H1 (cell line): Measurements from ENCODE around the gene RBM24. TPM values are rescaled to one million over a fixed set of nuclear protein-coding genes. Genes with fewer than 3 reads are reported as not detected.
A peak's percentile ranks its signal among the peaks of the same experiment; 100 is the strongest.
"Not testable (repeated sequence)": the region's sequence is repeated elsewhere in the genome, so short reads cannot be mapped to it uniquely, and the experiment has no call there.

Experiments used
- CTCF ChIA-PET: fragments of 300-600 bp; sonication (Branson Sonifier 250); formaldehyde crosslinking; loops from one replicate; lab custom pipeline; 2021; ENCODE audit not compliant: partially characterized antibody; lab: Charles Lee
- POLR2A ChIA-PET: fragments of 300-600 bp; sonication (Branson Sonifier 250); formaldehyde crosslinking; loops from one replicate; lab custom pipeline; 2021; ENCODE audit warnings: inconsistent platforms; ENCODE audit not compliant: partially characterized antibody; lab: Charles Lee
- DNase-seq, 2 experiments: peaks; one replicate each; pipeline versions ENCODE4 v3.0.0 to v3.0.0-alpha.2; 2010 to 2022; ENCODE audit warnings: low spot score in 2 of 2, low read depth in 1 of 2, mixed read lengths in 1 of 2
- FAIRE-seq: peaks from 2 replicates; lab custom pipeline; 2011; peaks lifted over from hg19 to GRCh38; lab: Jason Lieb, UNC
- H2AFZ ChIP-seq: 2 replicates; pipeline ENCODE4 v1.8.1; 2012; ENCODE audit warnings: low read length, inconsistent platforms
- H2AK5ac ChIP-seq: 2 replicates; pipeline ENCODE4 v1.6.1; 2013; ENCODE audit warnings: low read depth, low read length
- H2BK120ac ChIP-seq: replicated peaks from 2 replicates; pipeline ENCODE3; 2013; ENCODE audit warnings: low read depth, low read length, inconsistent platforms
- H2BK12ac ChIP-seq: 2 replicates; pipeline ENCODE4 v1.6.1; 2013; ENCODE audit warnings: low read depth, low read length
- H2BK15ac ChIP-seq: 2 replicates; pipeline ENCODE4 v1.6.1; 2013; ENCODE audit warnings: low read length
- H2BK20ac ChIP-seq: 2 replicates; pipeline ENCODE4 v1.6.1; 2013; ENCODE audit warnings: low read length
- H2BK5ac ChIP-seq: 2 replicates; pipeline ENCODE4 v1.6.1; 2013; ENCODE audit warnings: low read depth, low read length
- H3K14ac ChIP-seq: 2 replicates; pipeline ENCODE4 v1.6.1; 2013; ENCODE audit warnings: inconsistent platforms; ENCODE audit not compliant: insufficient read length
- H3K18ac ChIP-seq: 2 replicates; pipeline ENCODE4 v1.6.1; 2013; ENCODE audit warnings: low read length; ENCODE audit errors: extremely low read depth
- H3K23ac ChIP-seq: 2 replicates; pipeline ENCODE4 v1.6.1; 2013; ENCODE audit warnings: inconsistent platforms; ENCODE audit not compliant: insufficient read length
- H3K23me2 ChIP-seq: 2 replicates; pipeline ENCODE4 v1.6.1; 2013; ENCODE audit warnings: low read depth, low read length
- H3K27ac ChIP-seq: 2 replicates; pipeline ENCODE4 v1.6.1; 2011; ENCODE audit warnings: low read depth, low read length, inconsistent platforms
- H3K27me3 ChIP-seq, 4 experiments: replicated peaks in 1 of 4; 1 replicate in 1 of 4; 2 replicates in 3 of 4; pipeline versions ENCODE4 v1.6.1 to v1.8.1; 2011 to 2013; ENCODE audit warnings: low read length in 3 of 4, mild to moderate bottlenecking in 3 of 4, inconsistent platforms in 2 of 4, mixed read lengths in 2 of 4, moderate library complexity in 1 of 4; ENCODE audit not compliant: control insufficient read depth in 3 of 4, insufficient read depth in 3 of 4; ENCODE audit errors: extremely low read depth in 1 of 4
- H3K36me3 ChIP-seq, 4 experiments: 2 replicates each; pipeline versions ENCODE4 v1.6.1 to v1.8.1; 2011 to 2013; ENCODE audit warnings: mild to moderate bottlenecking in 4 of 4, low read length in 3 of 4, moderate library complexity in 2 of 4, control low read depth in 1 of 4, inconsistent platforms in 1 of 4; ENCODE audit not compliant: insufficient read depth in 4 of 4, control insufficient read depth in 2 of 4
- H3K4ac ChIP-seq: replicated peaks from 2 replicates; pipeline ENCODE3; 2013; ENCODE audit warnings: low read length, low read depth, mixed read lengths, inconsistent platforms; ENCODE audit not compliant: insufficient read length
- H3K4me1 ChIP-seq, 4 experiments: replicated peaks in 1 of 4; 1 replicate in 1 of 4; 2 replicates in 3 of 4; pipeline versions ENCODE4 v1.6.1 to v1.8.1; 2011 to 2013; ENCODE audit warnings: low read length in 3 of 4, inconsistent platforms in 2 of 4, mixed read lengths in 1 of 4; ENCODE audit not compliant: insufficient read depth in 4 of 4, control insufficient read depth in 3 of 4
- H3K4me2 ChIP-seq, 2 experiments: 2 replicates each; pipeline versions ENCODE4 v1.6.1 to v1.8.1; 2011 to 2013; ENCODE audit warnings: low read depth in 2 of 2, low read length in 2 of 2, control low read depth in 1 of 2, inconsistent platforms in 1 of 2, mild to moderate bottlenecking in 1 of 2; ENCODE audit not compliant: insufficient read depth in 1 of 2
- H3K4me3 ChIP-seq, 4 experiments: fragments of 200-600, 300-600 bp in 1 of 4; sonication (generic), shearing (Covaris generic), sonication (Bioruptor Twin) in 1 of 4; 2 replicates each; pipeline versions ENCODE4 v1.5.1 to v1.8.1; 2011 to 2016; ENCODE audit warnings: low read length in 4 of 4, low read depth in 3 of 4, control low read depth in 2 of 4, inconsistent platforms in 2 of 4, mild to moderate bottlenecking in 2 of 4, mixed read lengths in 1 of 4, moderate library complexity in 1 of 4; ENCODE audit not compliant: insufficient read depth in 2 of 4; ENCODE audit errors: extremely low read depth in 1 of 4
- H3K56ac ChIP-seq: replicated peaks from 2 replicates; pipeline ENCODE3; 2013; ENCODE audit warnings: low read depth, mild to moderate bottlenecking, mixed read lengths, low read length, inconsistent platforms; ENCODE audit not compliant: insufficient read length
- H3K79me1 ChIP-seq: 2 replicates; pipeline ENCODE4 v1.6.1; 2013; ENCODE audit warnings: low read depth, low read length, control low read depth
- H3K79me2 ChIP-seq, 2 experiments: 2 replicates each; pipeline versions ENCODE4 v1.6.1 to v1.8.1; 2012 to 2013; ENCODE audit warnings: low read length in 2 of 2, mild to moderate bottlenecking in 2 of 2, inconsistent platforms in 1 of 2; ENCODE audit not compliant: insufficient read depth in 2 of 2, control insufficient read depth in 1 of 2
- H3K9ac ChIP-seq, 4 experiments: replicated peaks in 1 of 4; 1 replicate in 1 of 4; 2 replicates in 3 of 4; pipeline versions ENCODE4 v1.6.1 to v1.8.1; 2011 to 2013; ENCODE audit warnings: low read depth in 3 of 4, low read length in 3 of 4, control low read depth in 2 of 4, mild to moderate bottlenecking in 2 of 4, moderate library complexity in 2 of 4, inconsistent platforms in 1 of 4; ENCODE audit errors: extremely low read depth in 1 of 4
- H3K9me3 ChIP-seq, 2 experiments: 2 replicates each; pipeline versions ENCODE4 v1.6.1 to v1.8.1; 2012 to 2013; ENCODE audit warnings: mild to moderate bottlenecking in 2 of 2, moderate library complexity in 2 of 2, control low read depth in 1 of 2, inconsistent platforms in 1 of 2, low read depth in 1 of 2, low read length in 1 of 2, mixed read lengths in 1 of 2; ENCODE audit not compliant: insufficient read depth in 2 of 2
- H4K20me1 ChIP-seq, 2 experiments: replicated peaks in 1 of 2; 2 replicates each; pipeline versions ENCODE3 to v1.8.1; 2011 to 2013; ENCODE audit warnings: inconsistent platforms in 2 of 2, low read length in 2 of 2, mild to moderate bottlenecking in 1 of 2; ENCODE audit not compliant: insufficient read depth in 2 of 2, control insufficient read depth in 1 of 2
- H4K5ac ChIP-seq: 2 replicates; pipeline ENCODE4 v1.6.1; 2013; ENCODE audit warnings: low read length, low read depth, mixed read lengths, inconsistent platforms; ENCODE audit not compliant: insufficient read length
- H4K8ac ChIP-seq: 2 replicates; pipeline ENCODE4 v1.8.0; 2013; ENCODE audit warnings: mild to moderate bottlenecking, moderate library complexity, low read length, inconsistent platforms; ENCODE audit not compliant: insufficient read depth; ENCODE audit errors: extremely low read depth
- H4K91ac ChIP-seq: replicated peaks from 2 replicates; pipeline ENCODE3; 2013; ENCODE audit warnings: low read length, mixed read lengths, inconsistent platforms; ENCODE audit not compliant: insufficient read length
- WGBS, 2 experiments: shearing (Covaris generic) in 1 of 2; methylation state at CpG; one replicate each; pipeline versions ENCODE4 v1.1.6 to v1.1.7; 2013 to 2015; ENCODE audit warnings: low lambda C conversion rate in 2 of 2, mixed read lengths in 2 of 2, inconsistent platforms in 1 of 2, low coverage in 1 of 2, missing lambda C conversion rate in 1 of 2; ENCODE audit not compliant: insufficient replicate concordance in 2 of 2, insufficient coverage in 1 of 2, insufficient read length in 1 of 2; ENCODE audit errors: extremely low coverage in 1 of 2, missing lambda C conversion rate in 1 of 2; 5-methylcytosine and 5-hydroxymethylcytosine counted together
- polyA plus RNA-seq, 7 experiments: library from polyadenylated mRNA; depleted of rRNA in 3 of 7; stranded (reverse) in 5 of 7; unstranded in 2 of 7; fragments of >200 nt in 5 of 7; fragments of 200-250 nt in 2 of 7; gene quantifications; 1 replicate in 5 of 7; 2 replicates in 1 of 7; 4 replicates in 1 of 7; pipeline versions ENCODE4 v1.2.1 to v1.2.3, GENCODE V29; 2011 to 2013; ENCODE audit warnings: missing spikeins in 2 of 7, mixed read lengths in 2 of 7
- total RNA-seq: library from RNA; stranded (reverse); fragmentation: NEBNext Ultra II Directional; extraction: Animal tissue kit (Norgen Biotek cat#: 25700); gene quantifications from 2 replicates; pipeline ENCODE4 v1.2.1, GENCODE V29; 2021

Gene RBM24
- total and polyA plus RNA-seq, 2 of the 8 experiments (the other 6 are each of a cell fraction or from before 2014, with no cell fraction given) = 0.52 to 2.6 TPM

DNA sequence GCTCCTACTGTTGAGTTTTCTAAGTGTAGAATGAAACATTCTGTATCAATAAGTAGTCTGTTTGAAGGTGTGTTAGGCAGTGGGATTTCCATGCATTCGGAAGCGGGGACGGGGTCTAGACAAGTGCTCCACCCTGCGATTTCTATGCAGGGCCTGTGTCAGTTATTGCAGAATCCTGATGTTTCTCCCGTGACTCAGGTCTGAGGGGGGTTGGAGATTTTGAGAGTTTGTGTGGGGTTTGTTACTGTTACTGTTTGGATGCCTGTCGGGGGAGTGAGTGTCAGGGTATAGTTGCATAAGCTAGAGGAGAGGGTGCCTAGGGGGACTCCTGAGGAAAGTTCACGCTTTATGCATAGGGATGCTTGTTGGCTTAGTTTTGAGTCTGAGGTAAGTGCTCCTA is 39.1 kb downstream of the RBM24 start:
- H4K8ac ChIP-seq, H3K36me3 ChIP-seq, H3K23me2 ChIP-seq, H3K27ac ChIP-seq, H3K79me1 ChIP-seq, H3K4me2 ChIP-seq, H2AFZ ChIP-seq, H4K5ac ChIP-seq, H3K14ac ChIP-seq, H2BK20ac ChIP-seq, DNase-seq, H3K4me1 ChIP-seq, H2AK5ac ChIP-seq, H3K9me3 ChIP-seq, H2BK120ac ChIP-seq, H4K91ac ChIP-seq, H2BK5ac ChIP-seq, H3K4ac ChIP-seq, POLR2A ChIA-PET, H3K4me3 ChIP-seq, H3K27me3 ChIP-seq, H3K23ac ChIP-seq, H4K20me1 ChIP-seq, H2BK12ac ChIP-seq, H2BK15ac ChIP-seq, CTCF ChIA-PET, H3K18ac ChIP-seq, H3K79me2 ChIP-seq, H3K9ac ChIP-seq, H3K56ac ChIP-seq: not testable (repeated sequence)
- FAIRE-seq = peak; percentile 19
- whole genome bisulfite sequencing, 2 experiments = 83% methylated on average over 7 of the region's 7 CpGs; no CpG with 5 or more reads in 1 of the 2 experiments
